Tibial nerve (tissue), 4 donors: ENCODE data around the gene SCRN2. TPM values are rescaled to one million over a fixed set of nuclear protein-coding genes. Genes with fewer than 3 reads are reported as not detected.

Experiments used
- DNase-seq, 2 donors: peaks; one replicate each; pipeline ENCODE4 v3.0.0-alpha.2; 2019; ENCODE audit warnings: low spot score in 2 of 2
- H3K27ac ChIP-seq, 4 donors: fragments of 200-600 bp; sonication (generic) in 3 of 4; one replicate each; pipeline ENCODE4 v1.5.1; 2017 to 2019; ENCODE audit warnings: mild to moderate bottlenecking in 1 of 4
- H3K27me3 ChIP-seq, 2 donors: fragments of 200-600 bp; sonication (generic) in 1 of 2; one replicate each; pipeline versions ENCODE4 v1.5.1 to v1.6.0; 2017 to 2019
- H3K36me3 ChIP-seq, 3 donors: fragments of 200-600 bp; sonication (generic); one replicate each; pipeline ENCODE4 v1.5.1; 2018 to 2019
- H3K4me1 ChIP-seq, 4 donors: fragments of 200-600 bp; sonication (generic) in 3 of 4; one replicate each; pipeline ENCODE4 v1.5.1; 2017 to 2019
- H3K4me3 ChIP-seq, 4 donors: fragments of 200-600 bp; sonication (generic) in 3 of 4; one replicate each; pipeline ENCODE4 v1.5.1; 2017 to 2019; ENCODE audit warnings: mild to moderate bottlenecking in 1 of 4, moderate library complexity in 1 of 4
- H3K9me3 ChIP-seq, 4 donors: fragments of 200-600 bp; sonication (generic) in 3 of 4; one replicate each; pipeline ENCODE4 v1.5.1; 2017 to 2019
- EP300 ChIP-seq, 2 donors: sonication (generic); formaldehyde crosslinking; IDR thresholded peaks; one replicate each; pipeline ENCODE4 v1.6.1; 2017; ENCODE audit warnings: antibody characterized with exemption in 2 of 2, mild to moderate bottlenecking in 1 of 2
- POLR2A ChIP-seq, 2 donors: fragments of 450-650 bp; IDR thresholded peaks; one replicate each; pipeline ENCODE4 v1.6.1; 2017; ENCODE audit warnings: antibody characterized with exemption in 2 of 2, mild to moderate bottlenecking in 2 of 2, moderate library complexity in 2 of 2
- WGBS, 2 donors: methylation state at CpG; one replicate each; pipeline ENCODE4 v1.1.5; 2018; 5-methylcytosine and 5-hydroxymethylcytosine counted together
- total RNA-seq, 4 donors: library from RNA; depleted of rRNA; stranded (reverse); fragments of >200 nt; gene quantifications; one replicate each; pipeline ENCODE4 v1.1.0, GENCODE V29; 2016
- TF ChIP-seq, protein P1 (sequence below), 5 experiments: fragments of 200-600 bp in 3 of 5; fragments of 450-650 bp in 2 of 5; sonication (generic) in 3 of 5; IDR thresholded peaks; one replicate each; pipeline ENCODE4 v1.5.1; 2016 to 2019; ENCODE audit warnings: antibody characterized with exemption in 5 of 5, mild to moderate bottlenecking in 3 of 5, moderate library complexity in 2 of 5

Gene SCRN2
- total RNA-seq, 4 donors from 2014 or later = 49.8 to 68.6 (median 56.6) TPM

- Histone ChIP-seq H3K27ac (peak overlapping the region in 1 of 4 donors; percentile 21), H3K9me3 (no peaks in the 10 kb centered on the region), H3K4me1 (peaks cover 0 to 32% (median 19%) of the 10 kb centered on the region in 4 donors), H3K4me3 (peak overlapping the region in 3 of 4 donors; percentile 11 to 43 (median 36)), H3K36me3 (no peaks in the 10 kb centered on the region), H3K27me3 (peaks cover 4 to 100% of the 10 kb centered on the region in 2 donors)
- WGBS, 2 donors = 25 to 50% methylated on average over 9 of the region's 9 CpGs
- no peak for DNase-seq
- no peak for TF ChIP-seq EP300 (IDR thresholded peaks at IDR 0.05)
- TF ChIP-seq, protein P1, sequence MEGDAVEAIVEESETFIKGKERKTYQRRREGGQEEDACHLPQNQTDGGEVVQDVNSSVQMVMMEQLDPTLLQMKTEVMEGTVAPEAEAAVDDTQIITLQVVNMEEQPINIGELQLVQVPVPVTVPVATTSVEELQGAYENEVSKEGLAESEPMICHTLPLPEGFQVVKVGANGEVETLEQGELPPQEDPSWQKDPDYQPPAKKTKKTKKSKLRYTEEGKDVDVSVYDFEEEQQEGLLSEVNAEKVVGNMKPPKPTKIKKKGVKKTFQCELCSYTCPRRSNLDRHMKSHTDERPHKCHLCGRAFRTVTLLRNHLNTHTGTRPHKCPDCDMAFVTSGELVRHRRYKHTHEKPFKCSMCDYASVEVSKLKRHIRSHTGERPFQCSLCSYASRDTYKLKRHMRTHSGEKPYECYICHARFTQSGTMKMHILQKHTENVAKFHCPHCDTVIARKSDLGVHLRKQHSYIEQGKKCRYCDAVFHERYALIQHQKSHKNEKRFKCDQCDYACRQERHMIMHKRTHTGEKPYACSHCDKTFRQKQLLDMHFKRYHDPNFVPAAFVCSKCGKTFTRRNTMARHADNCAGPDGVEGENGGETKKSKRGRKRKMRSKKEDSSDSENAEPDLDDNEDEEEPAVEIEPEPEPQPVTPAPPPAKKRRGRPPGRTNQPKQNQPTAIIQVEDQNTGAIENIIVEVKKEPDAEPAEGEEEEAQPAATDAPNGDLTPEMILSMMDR (IDR thresholded peaks at IDR 0.05) = no peak
- TF ChIP-seq POLR2A (IDR thresholded peaks at IDR 0.05) = no peak
Measured at GRCh38 chr17:47850373-47850691, 9.3 kb upstream of the SCRN2 start.

GRCh38 chr17:47848198-47848513, 7.1 kb upstream of the SCRN2 start:
- TF ChIP-seq POLR2A (IDR thresholded peaks at IDR 0.05) (no peak), EP300 (IDR thresholded peaks at IDR 0.05) (no peak)
- TF ChIP-seq, protein P1 (IDR thresholded peaks at IDR 0.05) = no peak
- no peak overlapping the region for H3K4me3 ChIP-seq
- H3K27me3 ChIP-seq = peaks cover 0 to 83% of the 10 kb centered on the region in 2 donors
- no peak for DNase-seq
- no peak overlapping the region for H3K27ac ChIP-seq
- WGBS, 2 donors = 35 to 47% methylated on average over 15 to 16 of the region's 23 CpGs
- no peaks in the 10 kb centered on the region for H3K9me3 ChIP-seq
- peaks cover 0 to 37% (median 19%) of the 10 kb centered on the region in 4 donors for H3K4me1 ChIP-seq
- H3K36me3 ChIP-seq = no peaks in the 10 kb centered on the region

- 12 to 18% methylated on average over 14 to 44 of the region's 71 CpGs for WGBS, 2 donors
- TF ChIP-seq, protein P1 (IDR thresholded peaks at IDR 0.05) = peak in 2 of 5 experiments; percentile 18 to 20
- TF ChIP-seq POLR2A (IDR thresholded peaks at IDR 0.05) = no peak
- Histone ChIP-seq H3K27ac (no peak overlapping the region), H3K9me3 (no peaks in the 10 kb centered on the region), H3K4me3 (no peak overlapping the region), H3K4me1 (peaks cover 0 to 40% (median 20%) of the 10 kb centered on the region in 4 donors), H3K27me3 (peaks cover 0 to 78% of the 10 kb centered on the region in 2 donors), H3K36me3 (no peaks in the 10 kb centered on the region)
- DNase-seq = no peak
Measured at GRCh38 chr17:47847341-47848197, 6.5 kb upstream of the SCRN2 start.

- DNase-seq = no peak
- H3K27me3 ChIP-seq = peaks cover 0 to 70% of the 10 kb centered on the region in 2 donors
- 14 to 21% methylated on average over 29 to 31 of the region's 31 CpGs for WGBS, 2 donors
- H3K36me3 ChIP-seq = no peaks in the 10 kb centered on the region
- TF ChIP-seq, protein P1 (IDR thresholded peaks at IDR 0.05) = peak in 1 of 5 experiments; percentile 1
- TF ChIP-seq EP300 (IDR thresholded peaks at IDR 0.05) = no peak
- H3K9me3 ChIP-seq = no peaks in the 10 kb centered on the region
- peaks cover 0 to 33% (median 19%) of the 10 kb centered on the region in 4 donors for H3K4me1 ChIP-seq
- H3K27ac ChIP-seq = no peak overlapping the region
- no peak overlapping the region for H3K4me3 ChIP-seq
Measured at GRCh38 chr17:47846716-47847340, 5.8 kb upstream of the SCRN2 start.

- no peak overlapping the region for H3K4me3 ChIP-seq
- DNase-seq = no peak
- 71 to 77% methylated on average over 3 of the region's 3 CpGs for WGBS, 2 donors
- H3K27ac ChIP-seq = no peak overlapping the region
- H3K4me1 ChIP-seq = peaks cover 0 to 28% (median 11%) of the 10 kb centered on the region in 4 donors
- H3K9me3 ChIP-seq = no peaks in the 10 kb centered on the region
- no peak for TF ChIP-seq POLR2A (IDR thresholded peaks at IDR 0.05)
- TF ChIP-seq, protein P1 (IDR thresholded peaks at IDR 0.05) = no peak
- no peak for TF ChIP-seq EP300 (IDR thresholded peaks at IDR 0.05)
- H3K27me3 ChIP-seq = peaks cover 0 to 59% of the 10 kb centered on the region in 2 donors
- no peaks in the 10 kb centered on the region for H3K36me3 ChIP-seq
Measured at GRCh38 chr17:47845716-47846075, 4.6 kb upstream of the SCRN2 start.
